HG02970 (cell line): ENCODE measurements around the gene CPED1.
"Not testable (repeated sequence)": the region's sequence is repeated elsewhere in the genome, so short reads cannot be mapped to it uniquely, and the experiment has no call there.

Source experiments
- ATAC-seq: cut with Tn5 transposase; IDR thresholded peaks from one replicate; pipeline ENCODE4 v1.9.1; 2021; ENCODE audit warnings: mild to moderate bottlenecking, moderate library complexity, moderate number of reproducible peaks; ENCODE audit not compliant: unreplicated experiment, low FRiP score

CPED1 gene

DNA sequence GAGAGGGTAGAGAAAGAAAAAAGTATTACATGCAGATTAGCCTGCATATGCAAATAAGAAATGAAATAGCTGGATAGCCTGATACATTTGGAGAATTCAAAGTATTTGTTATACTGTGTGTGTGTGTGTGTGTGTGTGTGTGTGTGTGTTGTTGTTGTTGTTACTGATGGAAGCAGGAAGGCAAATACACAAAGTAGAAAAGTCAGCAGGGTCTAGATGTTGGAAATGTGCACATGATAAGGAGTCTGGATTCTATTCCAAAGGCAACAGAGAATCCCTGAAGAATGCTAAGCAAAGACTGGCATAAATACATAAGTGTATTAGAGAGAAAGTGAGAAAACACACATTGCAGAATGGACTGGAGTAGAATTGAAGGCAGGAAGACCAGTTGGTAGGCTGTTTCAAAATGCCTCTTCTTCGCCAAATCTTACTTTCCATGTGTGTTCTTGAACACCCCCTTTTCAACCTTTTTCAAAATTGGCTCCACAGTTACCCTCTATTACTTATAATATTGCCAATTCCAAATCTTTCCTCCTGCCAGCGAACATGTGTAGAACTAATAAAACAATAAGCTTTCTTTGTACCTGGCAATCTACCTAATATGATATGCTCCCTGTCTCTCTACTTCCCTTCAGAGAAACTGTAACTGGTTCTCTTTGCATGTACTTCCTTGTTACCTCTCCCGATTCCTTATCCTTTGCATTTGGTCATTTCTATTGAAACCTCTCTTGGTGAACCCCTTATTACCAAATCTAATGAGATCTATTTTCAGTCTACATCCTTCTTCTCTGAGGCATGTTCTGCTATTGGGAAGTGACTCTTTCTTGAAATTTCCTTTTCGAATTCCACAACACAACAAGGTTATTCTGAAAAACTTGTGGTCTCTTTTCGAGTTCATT is 6.2 kb downstream of the CPED1 start:
- ATAC-seq: no peak

DNA sequence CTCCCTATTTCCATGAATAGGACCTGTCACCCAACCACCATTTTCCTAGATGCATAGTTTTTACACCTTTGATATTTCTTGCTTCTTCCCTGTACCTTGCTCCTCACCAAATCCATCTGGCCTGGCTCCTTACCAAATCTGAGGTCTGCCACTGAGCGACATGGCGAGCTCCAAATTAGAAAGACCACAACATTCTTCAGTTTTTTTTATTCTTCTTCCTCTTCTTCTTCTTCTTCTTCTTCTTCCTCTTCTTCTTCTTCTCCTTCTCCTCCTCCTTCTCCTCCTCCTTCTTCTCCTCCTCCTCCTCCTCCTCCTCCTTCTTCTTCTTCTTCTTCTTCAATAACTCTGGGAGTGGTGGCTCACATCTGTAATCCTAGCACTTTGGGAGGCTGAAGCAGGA is 7.1 kb downstream of the CPED1 start:
- no peak for ATAC-seq

DNA sequence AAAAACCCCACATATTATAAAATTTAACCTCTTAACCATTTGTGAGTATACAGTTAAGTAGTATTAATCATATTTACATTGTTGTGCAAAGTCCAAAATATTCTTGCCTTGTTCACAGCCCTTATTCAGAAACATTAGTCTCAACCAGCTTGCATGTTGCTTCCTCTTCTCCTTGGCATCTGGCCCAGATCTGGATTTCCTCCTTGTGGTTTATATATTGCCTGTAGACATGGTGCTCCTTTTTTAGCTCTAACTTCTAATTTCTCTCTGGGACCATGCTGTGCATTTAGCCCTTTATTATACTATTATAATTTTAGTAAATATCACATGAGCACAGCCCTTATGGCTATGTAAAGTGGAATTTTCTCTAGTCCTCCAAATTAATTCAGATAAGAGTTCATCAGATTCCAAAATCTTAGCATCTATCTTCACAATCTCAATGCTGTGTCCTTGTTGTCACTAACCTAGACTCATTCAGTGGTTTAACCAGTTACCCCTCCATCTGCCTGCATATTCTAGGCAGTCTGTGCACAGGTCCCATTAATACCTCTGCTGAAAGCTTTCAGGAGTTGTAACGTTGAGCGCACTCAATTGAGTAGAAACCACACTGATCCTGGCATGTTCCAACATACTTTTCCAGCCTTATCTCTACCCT is 7.9 kb downstream of the CPED1 start:
- ATAC-seq: no peak

DNA sequence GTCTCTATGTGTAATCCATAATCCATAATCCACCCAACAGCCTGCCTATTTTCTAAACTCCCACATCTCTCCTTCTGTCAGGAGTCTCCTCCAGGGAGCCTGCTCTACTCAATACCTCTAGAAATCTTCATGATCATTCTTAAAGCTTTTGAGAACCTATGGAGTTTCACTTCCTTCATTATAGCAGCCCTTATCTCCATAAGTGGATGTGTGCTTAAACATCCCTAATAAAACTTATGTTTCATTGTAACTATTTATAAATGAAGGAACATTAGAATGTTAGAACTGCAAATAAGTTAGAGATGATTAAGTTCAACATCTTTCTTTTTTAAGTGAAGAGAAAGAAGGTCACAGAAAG is 8.5 kb downstream of the CPED1 start:
- ATAC-seq: no peak

DNA sequence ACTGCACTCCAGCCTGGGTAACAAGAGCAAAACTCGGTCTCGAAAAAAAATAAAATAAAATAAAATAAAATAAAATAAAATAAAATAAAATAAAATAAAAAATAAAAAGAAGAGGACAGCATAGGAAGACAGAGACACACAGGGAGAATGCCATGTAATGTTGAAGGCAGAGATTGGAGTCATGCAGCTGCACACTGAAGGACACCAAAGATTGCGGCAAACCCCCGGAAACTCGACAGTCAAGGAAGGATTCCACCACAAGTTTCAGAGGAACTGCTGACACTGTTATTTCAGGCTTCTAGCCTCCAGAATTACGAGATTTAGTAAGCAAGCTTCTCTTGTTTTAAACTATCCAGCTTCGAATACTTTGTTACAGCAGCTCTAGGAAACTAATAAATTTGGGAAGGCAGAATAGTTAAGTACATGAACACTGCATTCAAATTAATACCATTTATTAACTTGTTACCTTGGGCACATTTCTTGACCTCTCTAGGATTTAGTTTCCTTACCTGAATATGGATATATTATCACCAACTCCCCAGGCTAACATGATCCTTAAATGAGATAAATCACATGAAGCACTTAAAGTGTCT is 9.5 kb downstream of the CPED1 start:
- ATAC-seq: no peak

DNA sequence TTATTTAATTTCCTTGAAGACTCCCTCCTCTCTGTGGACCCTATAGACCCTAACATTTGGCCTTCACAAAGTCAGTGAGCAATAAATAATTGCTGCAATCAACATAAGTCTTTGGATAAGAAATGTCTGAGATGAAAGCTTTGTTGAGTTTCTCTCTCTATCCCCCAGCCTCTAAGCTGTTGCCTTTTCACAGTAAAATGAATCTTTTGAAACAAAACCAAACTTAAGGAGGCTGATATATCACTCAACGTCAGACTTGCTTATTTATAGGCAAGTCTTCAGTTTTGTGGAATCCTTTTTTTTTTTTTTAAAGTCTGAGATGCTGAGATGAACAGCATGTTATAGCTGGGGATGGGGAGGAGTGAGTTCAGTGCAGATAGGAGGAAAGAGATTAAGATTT is 10.0 kb downstream of the CPED1 start:
- ATAC-seq: no peak

DNA sequence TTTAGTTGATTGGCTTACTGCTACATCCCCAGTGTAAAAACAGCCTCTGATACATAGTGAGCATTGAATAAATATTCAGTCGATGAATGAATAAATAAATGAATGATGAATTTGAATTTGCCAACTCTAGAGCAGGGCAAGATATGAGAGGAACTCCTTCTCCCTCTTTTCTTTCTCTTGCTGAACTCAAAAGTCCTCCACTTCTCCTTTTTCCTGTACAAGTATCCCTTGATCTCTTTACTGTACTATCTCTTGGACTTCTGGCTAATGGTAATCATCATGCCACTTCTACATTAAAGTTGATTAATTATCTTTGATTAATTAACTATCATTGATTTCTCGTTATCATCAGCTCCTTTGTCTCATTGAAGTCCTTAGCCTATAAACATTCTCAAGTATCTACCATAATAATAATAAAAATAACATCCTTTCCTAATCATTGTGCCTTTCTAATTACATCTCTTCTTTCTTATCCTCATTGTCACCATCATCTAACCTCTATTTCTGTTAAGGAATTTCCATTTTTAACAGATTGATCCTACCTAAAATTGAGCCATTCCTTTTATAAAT is 10.6 kb downstream of the CPED1 start:
- no peak for ATAC-seq

DNA sequence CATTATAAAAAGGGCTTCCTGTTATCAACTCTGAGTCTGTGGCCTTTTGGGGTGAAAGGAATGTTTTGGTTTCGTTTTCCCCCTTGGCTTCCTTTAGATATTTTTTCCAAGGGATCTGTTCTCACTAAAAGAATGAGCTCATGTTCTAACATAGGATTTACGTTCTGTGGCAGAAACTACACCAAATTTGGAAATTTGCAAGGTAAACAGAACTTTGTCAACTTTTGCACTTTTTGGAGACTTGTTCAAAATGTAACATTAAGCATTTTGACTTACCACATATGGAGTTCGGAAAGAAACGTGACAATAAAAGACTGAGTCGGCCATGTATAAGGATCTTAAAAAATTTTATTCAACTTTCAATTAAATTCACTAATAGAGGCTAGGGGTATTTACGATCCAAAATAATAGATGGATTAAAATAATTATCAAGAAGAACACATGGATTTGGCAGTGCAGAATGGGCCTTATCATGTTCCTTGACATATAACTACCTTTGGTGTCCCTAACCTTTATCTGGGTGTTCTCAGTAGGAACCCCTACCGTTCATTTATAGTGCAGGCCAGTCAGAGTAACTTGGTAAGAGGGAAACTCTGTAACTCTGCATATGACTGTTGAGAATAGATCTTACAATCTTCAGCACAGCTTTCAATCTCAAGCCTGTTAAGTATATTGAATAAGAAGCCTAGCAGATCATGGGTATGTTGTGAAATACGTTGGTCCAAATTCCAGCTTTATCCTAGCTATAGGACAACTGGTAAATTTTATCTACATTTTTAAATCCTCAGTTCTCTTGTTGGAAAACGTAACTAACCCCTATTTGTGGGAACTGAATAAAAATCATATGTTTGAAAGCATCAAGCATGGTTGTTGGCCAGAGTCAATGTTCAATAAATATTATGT is 11.8 kb downstream of the CPED1 start:
- no peak for ATAC-seq

DNA sequence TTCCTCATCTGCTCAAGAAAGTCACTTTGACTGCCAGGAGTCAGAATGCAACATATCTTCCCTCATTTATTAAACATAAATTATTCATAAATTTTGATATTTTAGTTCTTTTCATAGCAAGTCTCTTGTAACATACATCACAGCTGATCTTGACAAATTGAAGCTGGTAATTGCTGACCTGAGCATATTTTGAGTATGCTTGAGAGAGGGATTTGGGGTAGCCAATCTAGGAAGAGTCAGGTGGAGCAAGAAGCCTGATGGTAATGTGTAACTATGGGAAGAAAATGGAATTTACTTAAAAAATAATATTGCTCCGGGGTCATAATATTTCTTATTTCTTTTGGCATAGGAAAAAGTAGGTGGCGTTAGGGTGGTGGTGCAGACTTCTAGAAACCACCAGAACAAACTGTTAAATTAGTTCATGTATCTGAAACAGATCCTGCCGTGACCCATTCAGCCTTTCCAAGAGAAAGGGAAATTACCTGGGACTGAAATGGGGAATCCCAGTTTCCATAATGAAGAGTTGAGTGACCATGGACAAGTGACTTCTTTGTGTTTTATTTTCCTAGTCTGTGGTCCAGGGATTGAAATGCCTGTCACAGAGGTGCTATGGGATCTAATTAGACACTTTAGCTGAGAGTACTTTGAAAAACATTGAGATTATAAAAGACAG is 12.9 kb downstream of the CPED1 start:
- no peak for ATAC-seq

DNA sequence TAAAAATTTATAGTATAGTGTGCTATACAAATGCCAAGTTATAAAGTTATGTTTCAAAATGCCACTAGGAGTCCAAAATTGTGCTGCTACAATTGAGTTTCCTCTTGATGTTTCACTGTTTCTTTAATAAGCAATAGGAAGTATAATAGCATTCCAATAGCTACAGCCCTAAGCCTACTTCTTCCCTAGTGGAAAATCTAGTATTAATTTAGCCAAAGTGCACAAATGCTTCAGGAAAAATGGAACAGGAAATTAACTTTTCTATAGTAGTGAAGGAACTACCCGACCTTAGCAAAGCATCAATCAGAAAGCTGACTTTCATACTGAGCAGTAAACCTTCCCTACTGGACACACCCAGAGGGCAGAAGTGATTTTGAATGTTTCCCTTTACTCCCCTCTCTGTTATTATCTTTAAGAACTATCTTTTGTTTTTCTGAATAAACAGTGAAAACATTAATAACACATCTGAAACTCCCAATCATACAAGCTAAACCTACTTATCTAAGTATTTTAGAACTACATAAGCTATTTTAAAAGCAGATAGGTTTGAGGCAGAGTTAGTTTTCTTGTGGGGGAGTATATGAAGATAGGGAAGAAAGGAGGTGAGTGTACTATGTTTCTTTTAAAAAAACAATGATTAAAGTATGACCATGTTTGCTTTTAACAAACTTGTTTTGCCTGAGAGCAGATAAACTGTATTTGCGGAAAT is 13.7 kb downstream of the CPED1 start:
- no peak for ATAC-seq

DNA sequence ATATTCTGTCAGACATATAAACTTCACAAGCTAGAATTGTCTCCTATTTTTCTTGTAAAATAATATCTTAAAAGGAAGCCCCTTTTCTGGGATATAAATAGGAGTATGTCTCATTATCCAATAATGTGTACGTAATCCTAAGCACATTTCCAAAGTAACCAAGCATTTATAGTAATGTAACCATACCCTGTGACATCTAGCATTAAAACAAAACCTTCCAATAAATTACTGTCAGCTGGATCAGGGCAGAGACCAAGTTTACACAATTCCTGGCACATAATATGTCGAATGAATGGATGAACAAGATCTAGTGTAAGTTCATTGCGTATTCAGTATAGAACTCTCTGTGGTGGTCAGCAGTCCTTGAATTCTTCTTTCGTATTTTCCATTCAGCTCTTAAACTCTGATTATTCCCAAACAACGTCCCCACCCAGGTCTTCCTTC is 14.3 kb downstream of the CPED1 start:
- no peak for ATAC-seq

DNA sequence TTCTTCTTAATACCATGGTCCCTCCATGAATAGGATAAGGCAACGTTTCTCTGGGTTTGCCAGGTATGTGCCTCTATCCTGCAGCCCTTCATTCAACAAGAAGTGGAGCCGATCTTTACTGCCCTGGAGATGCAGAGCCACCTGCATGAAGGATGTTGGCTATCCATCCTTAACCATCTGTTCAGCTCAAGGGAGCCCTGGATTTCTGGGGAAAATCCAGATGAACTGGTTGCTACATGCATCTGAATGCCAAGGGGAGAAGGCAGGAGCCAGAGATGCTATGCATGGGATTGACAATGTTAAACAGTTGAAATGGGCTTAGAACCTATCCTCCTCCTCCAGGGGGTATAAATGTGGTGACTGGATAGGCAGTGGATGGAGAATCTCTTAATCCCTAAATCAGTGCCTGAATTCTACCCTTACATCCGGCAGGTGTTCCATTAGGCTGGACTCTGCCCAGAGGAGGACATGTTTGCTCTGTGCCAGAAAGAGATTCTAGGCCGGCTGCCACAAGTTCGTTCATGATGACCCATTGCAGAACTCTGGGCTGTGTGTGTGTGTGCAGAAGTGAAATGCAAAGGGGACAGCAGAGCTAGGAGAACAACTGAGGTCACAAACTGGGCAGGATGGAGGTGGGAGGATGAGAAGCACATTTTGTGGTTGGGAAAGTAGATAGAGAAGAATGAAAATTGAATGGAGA is 15.6 kb downstream of the CPED1 start:
- ATAC-seq: no peak

DNA sequence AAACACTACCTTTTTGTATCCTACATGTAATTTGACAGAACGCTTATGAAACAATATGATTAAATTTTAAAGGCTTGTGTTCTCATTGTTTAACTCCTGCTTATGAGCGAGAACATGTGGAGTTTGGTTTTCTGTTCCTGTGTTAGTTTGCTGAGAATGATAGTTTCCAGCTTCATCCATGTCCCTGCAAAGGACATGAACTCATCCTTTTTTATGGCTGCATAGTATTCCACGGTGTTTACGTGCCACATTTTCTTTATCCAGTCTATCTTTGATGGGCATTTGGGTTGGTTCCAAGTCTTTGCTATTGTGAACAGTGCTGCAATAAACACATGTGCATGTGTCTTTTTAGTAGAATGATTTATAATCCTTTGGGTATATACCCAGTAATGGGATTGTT is 16.5 kb downstream of the CPED1 start:
- not testable (repeated sequence) for ATAC-seq

DNA sequence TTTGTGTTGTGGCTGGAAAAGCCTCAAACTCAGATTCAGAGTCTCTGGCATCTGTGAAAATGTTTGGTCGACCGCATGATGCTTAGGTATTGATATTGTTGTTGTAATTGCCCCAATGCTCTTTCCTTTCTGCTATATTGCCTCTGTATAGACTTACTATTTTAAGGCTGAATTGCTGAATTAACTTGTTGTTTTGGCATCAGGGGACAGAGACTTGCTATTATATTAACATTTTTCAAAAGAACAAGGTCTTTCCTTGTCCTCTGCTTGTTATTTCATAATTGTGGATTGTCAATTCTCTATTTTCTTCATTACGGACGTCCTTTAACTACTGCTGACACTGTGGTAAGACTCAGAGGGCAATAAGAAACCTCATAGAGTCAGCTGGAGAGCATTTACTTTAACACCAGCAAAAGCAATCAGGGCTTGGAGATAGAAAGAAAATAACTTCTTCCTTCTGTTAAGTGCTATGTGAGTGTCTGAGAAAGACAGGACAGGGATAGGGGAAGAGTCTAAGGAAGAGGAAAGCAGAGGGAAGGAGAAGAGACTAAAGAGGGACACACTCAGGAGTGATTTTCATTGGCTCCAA is 17.6 kb downstream of the CPED1 start:
- ATAC-seq: no peak

DNA sequence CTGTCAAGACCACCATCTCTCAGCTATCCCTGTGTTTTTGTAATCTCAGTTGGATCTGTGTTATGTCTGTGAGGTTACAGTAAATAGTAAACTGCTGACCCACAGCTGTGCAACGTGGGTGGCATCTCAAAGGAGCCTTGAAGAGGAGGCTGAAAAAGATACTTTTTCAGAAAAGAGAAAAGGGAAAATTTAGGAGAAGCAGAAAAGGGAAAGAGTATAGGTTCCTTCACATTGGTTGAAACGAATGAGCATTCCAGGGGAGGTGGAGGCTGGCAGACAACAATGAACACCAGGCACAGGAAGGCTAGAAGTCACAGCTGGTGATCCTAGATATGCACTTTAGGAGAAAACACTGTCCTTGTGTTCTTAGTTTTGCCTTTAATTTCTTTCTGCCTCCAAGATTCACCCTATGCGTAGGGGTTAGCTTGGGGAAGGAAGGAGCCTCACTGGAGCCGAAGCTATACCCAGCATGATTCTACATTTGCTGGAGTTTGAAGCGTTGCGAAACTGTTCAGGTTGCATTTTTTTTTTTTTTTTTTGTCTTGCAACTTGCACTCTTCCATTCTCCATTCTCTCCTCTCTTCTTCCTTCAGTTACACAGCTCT is 18.3 kb downstream of the CPED1 start:
- ATAC-seq: no peak

DNA sequence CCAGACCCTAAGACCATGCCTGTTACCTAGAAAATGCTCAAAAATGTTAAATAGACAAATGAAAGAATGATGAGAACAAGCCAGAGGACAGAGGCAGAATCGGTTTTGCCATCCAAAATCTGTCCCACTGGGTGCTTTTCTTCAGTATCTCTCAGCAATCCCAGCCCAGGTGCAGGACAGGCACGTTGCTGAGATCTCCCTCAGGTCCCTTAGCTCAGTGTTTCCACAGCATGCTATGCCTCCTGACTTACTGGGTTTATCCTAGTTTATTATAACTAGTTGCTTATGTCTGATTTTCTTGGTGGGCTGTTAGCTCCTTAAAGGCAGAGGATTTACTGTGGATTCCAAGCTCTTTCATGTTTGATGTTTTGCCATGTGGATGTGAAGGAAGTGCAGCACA is 20.3 kb downstream of the CPED1 start:
- ATAC-seq: no peak

DNA sequence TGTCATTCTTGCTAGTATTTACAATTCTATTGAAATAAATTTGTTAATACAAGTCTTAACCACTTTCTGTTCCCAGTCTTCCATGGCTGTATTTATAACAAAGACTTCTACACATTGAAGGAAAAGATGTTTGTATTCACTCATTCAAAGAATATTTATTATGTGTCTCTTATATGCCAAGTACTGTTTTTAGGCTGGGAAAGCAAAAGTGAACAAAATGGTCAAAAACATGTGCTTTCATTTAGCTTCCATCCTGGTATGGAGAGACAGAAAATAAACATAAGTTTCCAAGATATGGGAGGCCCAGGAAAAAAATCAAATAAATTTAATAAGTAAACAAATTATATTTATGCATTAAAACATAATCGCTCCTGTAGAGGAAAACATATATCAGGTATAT is 22.9 kb downstream of the CPED1 start:
- no peak for ATAC-seq
